ENCODE results near the gene CXCL8.
"Not testable (repeated sequence)": the region's sequence is repeated elsewhere in the genome, so short reads cannot be mapped to it uniquely, and the experiment has no call there.

Gene CXCL8

GRCh38 chr4:73751166-73751565, 10.8 kb downstream of the CXCL8 start:
- DNase-seq, result no peak

GRCh38 chr4:73751830-73752229, 11.5 kb downstream of the CXCL8 start:
- no peak for DNase-seq

DNA sequence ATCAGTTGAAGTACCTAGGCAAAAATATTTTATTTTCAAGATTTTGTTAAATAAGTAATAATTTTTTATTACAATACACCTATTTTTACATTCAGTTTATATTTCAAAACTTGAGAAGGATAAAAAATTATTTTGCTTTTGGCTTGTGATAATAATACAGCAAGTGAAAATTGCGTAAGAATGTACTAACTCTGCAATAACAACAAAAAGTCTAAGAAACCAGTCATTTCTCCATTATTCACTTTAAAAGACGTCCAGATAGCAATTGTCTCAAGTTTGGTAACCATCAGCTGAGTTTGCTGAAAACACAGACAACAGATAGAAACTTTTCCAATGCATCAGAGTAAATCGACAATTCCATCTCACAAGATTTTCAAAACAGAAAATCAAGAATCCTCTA, 12.1 kb downstream of the CXCL8 start:
- DNase-seq, result no peak

DNA sequence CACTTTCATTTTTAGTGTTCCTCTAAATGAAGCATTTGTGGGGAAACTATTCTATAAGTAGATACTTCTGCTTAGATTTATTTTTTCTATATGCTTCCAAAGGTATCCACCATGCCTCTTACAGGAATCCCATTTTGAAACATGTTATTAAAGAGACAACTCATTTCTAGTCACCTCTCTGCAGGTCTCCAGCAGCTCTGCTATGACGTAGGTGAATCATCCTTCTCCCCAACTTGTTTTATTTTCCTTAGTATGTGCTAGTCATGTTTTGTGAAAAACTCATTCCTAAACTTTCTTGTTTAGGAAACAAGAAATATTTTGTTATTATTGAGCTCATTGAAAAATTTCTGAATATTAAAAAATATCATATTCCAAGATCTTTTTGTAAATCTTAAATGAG, 12.8 kb downstream of the CXCL8 start:
- no peak for DNase-seq

DNA sequence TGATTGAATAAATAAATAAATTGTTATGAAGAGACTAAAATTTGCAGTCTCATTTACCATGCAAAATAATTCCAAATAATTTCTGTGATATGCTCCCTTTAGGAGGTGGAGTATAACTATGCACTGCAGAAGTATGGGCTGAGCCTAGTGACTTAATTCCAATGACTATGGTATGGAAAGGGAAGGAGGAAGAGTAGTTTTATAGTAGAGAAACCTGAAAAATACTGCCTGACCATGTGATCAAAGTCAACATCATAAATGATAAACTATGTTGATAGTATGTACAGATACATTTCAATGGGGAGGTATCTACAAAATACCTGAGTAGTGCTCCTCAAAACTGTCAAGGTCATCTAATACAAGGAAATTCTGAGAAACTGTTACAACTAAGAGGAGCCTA, 14.6 kb downstream of the CXCL8 start:
- no peak for DNase-seq

DNA sequence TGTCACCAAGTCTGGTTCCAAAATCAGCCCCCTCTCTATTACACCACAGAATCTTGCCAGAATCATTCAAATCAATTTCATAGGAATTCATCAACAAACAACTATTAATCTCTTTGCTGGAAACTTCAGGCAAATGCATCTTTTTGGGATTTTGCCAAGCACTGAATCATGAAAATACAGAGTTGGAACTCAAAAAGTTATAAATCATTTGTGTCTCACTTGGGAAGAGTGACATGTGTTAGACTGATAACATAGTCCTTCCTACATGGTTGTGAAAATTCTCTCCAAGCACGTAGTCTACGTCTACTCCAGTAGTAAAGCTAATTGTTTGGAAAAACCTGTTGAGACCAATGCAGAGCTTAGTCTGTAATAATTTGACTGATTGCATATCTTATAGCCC, 19.0 kb downstream of the CXCL8 start:
- DNase-seq, result no peak

DNA sequence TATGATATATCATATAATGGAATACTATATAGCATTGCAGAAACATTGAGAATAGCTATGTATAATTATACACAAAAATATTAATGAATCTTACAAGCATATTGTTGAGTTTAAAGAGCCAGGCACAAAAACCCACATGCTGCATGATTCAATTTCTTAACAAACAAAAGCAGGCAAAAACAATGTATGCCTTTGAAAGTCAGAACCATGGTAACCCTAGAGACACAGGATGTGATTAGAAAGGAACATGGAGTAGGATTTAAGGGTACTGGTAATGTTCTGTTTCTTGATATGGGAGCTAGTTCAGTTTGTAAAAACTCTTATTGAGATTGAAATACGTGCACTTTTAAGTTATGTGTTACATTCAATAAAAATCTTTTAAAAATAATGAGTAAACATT, 21.5 kb downstream of the CXCL8 start:
- no peak for DNase-seq

- no peak for DNase-seq
These were observed 22.0 kb downstream of the CXCL8 start for GRCh38 chr4:73762409-73762808.

- DNase-seq, result no peak
These were observed 23.5 kb downstream of the CXCL8 start for GRCh38 chr4:73763877-73764276.

GRCh38 chr4:73764513-73764912, 24.1 kb downstream of the CXCL8 start:
- DNase-seq, result no peak

GRCh38 chr4:73765296-73765695, 24.9 kb downstream of the CXCL8 start:
- no peak for DNase-seq

DNA sequence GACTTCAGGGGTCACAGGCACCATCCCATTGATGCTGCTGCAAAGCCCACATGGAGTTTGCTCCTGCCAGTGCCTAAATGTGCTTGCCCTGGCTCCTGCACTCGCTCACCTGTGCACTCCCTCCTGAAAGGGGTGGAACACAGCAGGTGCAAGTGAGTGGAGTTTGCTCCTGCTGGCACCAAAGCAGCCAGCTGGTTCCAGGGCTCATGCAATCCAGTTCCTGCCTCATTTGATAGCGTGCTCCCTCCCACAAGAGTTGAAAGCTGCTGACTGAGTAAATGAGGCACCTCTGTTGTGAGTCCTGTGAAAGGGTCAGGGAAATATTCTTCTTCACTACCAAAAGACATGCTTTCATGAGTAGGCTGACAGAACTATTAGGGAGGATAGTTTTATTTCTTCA, 30.5 kb downstream of the CXCL8 start:
- DNase-seq, result no peak

- no peak for DNase-seq
These were observed 32.0 kb downstream of the CXCL8 start for GRCh38 chr4:73772363-73772762.

GRCh38 chr4:73774406-73774805, 34.0 kb downstream of the CXCL8 start:
- DNase-seq, result not testable (repeated sequence)

- DNase-seq, result no peak
These were observed 36.0 kb downstream of the CXCL8 start for GRCh38 chr4:73776321-73776729.

- DNase-seq, result no peak
These were observed 37.2 kb downstream of the CXCL8 start for GRCh38 chr4:73777612-73778011.

DNA sequence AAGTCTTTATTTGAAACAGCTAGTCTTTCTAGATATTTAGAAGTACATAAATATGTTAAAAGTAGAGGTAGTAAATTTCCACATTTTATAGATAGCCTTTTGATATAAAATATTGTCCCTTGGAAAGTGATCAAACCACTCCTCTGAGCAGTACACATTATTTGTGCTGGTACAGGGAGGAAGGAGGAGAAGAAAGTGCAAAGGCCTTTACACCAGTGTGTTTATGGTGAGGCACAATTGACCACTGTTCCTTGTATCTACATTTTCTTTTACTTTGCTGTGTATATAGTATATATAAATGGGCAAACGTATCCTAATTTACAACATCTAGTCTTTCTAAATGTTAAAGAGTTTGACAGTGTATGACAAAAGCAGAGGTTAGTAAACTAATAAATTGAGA, 39.9 kb downstream of the CXCL8 start:
- no peak for DNase-seq

- DNase-seq, result no peak
These were observed 40.5 kb downstream of the CXCL8 start for GRCh38 chr4:73780834-73781233.

- DNase-seq, result no peak
These were observed 48.0 kb downstream of the CXCL8 start for GRCh38 chr4:73788411-73788810.

Measured in NCI-H1930 (cell line).